HFFc6 (cell line): ENCODE data around the gene PAK4. TPM values are rescaled to one million over a fixed set of nuclear protein-coding genes. Genes with fewer than 3 reads are reported as not detected.

ENCODE experiments used
- DNase-seq: peaks from one replicate; pipeline ENCODE4 v3.0.0-alpha.2; 2018
- H3K27ac Mint-ChIP-seq: 2 replicates; pipeline ENCODE4 v1.8.0; 2020; ENCODE audit warnings: mild to moderate bottlenecking, mixed read lengths
- H3K27me3 Mint-ChIP-seq: 2 replicates; pipeline ENCODE4 v1.8.0; 2021; ENCODE audit warnings: mild to moderate bottlenecking, moderate library complexity, mixed read lengths; ENCODE audit not compliant: insufficient read depth
- H3K36me3 Mint-ChIP-seq: 2 replicates; pipeline ENCODE4 v1.8.0; 2021; ENCODE audit warnings: low read depth, mixed read lengths
- H3K4me1 Mint-ChIP-seq: 2 replicates; pipeline ENCODE4 v1.8.0; 2020; ENCODE audit warnings: low read depth, mixed read lengths
- H3K4me3 Mint-ChIP-seq: 2 replicates; pipeline ENCODE4 v1.8.0; 2020; ENCODE audit warnings: mild to moderate bottlenecking, moderate library complexity, mixed read lengths
- H3K9me3 Mint-ChIP-seq: 2 replicates; pipeline ENCODE4 v1.8.0; 2020; ENCODE audit warnings: mild to moderate bottlenecking, mixed read lengths
- CTCF ChIP-seq: fragments of 200-600 bp; sonication (generic); IDR thresholded peaks from 2 replicates; pipeline ENCODE4 v1.5.0; 2021; ENCODE audit warnings: antibody characterized with exemption, mild to moderate bottlenecking
- total RNA-seq, 6 experiments: library from RNA; stranded (reverse); fragmentation: NEBNext Ultra II Directional; extraction: Animal tissue kit (Norgen Biotek cat#: 25700); gene quantifications; 2 replicates in 1 of 6; 3 replicates in 5 of 6; pipeline ENCODE4 v1.2.3, GENCODE V29; 2021

Gene PAK4
- total RNA-seq, 6 experiments from 2014 or later = 35.4 to 40.4 (median 35.8) TPM

GRCh38 chr19:39150235-39150634 is 24.6 kb downstream of the PAK4 start:
- H3K36me3 Mint-ChIP-seq = peaks cover 13% of the 10 kb centered on the region
- H3K27ac Mint-ChIP-seq = no peak overlapping the region
- no peak for DNase-seq
- H3K9me3 Mint-ChIP-seq = no peaks in the 10 kb centered on the region
- no peak for TF ChIP-seq CTCF
- no peaks in the 10 kb centered on the region for H3K27me3 Mint-ChIP-seq
- H3K4me3 Mint-ChIP-seq = no peak overlapping the region
- H3K4me1 Mint-ChIP-seq = no peaks in the 10 kb centered on the region

GRCh38 chr19:39150807-39151600 is 25.4 kb downstream of the PAK4 start:
- H3K4me3 Mint-ChIP-seq = no peak overlapping the region

GRCh38 chr19:39152066-39152465 is 26.5 kb downstream of the PAK4 start:
- H3K36me3 Mint-ChIP-seq = peaks cover 13% of the 10 kb centered on the region
- H3K27ac Mint-ChIP-seq = no peak overlapping the region
- H3K27me3 Mint-ChIP-seq = no peaks in the 10 kb centered on the region
- no peak overlapping the region for H3K4me3 Mint-ChIP-seq
- DNase-seq = no peak
- TF ChIP-seq CTCF = no peak
- no peaks in the 10 kb centered on the region for H3K9me3 Mint-ChIP-seq
- H3K4me1 Mint-ChIP-seq = peaks cover 3% of the 10 kb centered on the region

More at GRCh38 chr19:39150807-39151600, 25.4 kb downstream of the PAK4 start:
- Mint-ChIP-seq H3K27me3 (no peaks in the 10 kb centered on the region), H3K9me3 (no peaks in the 10 kb centered on the region), H3K36me3 (peaks cover 13% of the 10 kb centered on the region), H3K4me1 (no peaks in the 10 kb centered on the region), H3K27ac (no peak overlapping the region)
- no peak for TF ChIP-seq CTCF
- DNase-seq = no peak

GRCh38 chr19:39154100-39154628 is 28.6 kb downstream of the PAK4 start:
- Mint-ChIP-seq H3K36me3 (peaks cover 7% of the 10 kb centered on the region; the same call in 1 of the 2 replicates), H3K4me1 (peaks cover 13% of the 10 kb centered on the region), H3K27ac (no peak overlapping the region), H3K9me3 (no peaks in the 10 kb centered on the region), H3K4me3 (no peak overlapping the region), H3K27me3 (no peaks in the 10 kb centered on the region)
- no peak for DNase-seq
- TF ChIP-seq CTCF = no peak

- TF ChIP-seq CTCF = no peak
- no peaks in the 10 kb centered on the region for H3K9me3 Mint-ChIP-seq
- no peak for DNase-seq
- H3K36me3 Mint-ChIP-seq = peaks cover 7% of the 10 kb centered on the region; the same call in 1 of the 2 replicates
- H3K4me1 Mint-ChIP-seq = peaks cover 13% of the 10 kb centered on the region
- H3K4me3 Mint-ChIP-seq = no peak overlapping the region
- no peak overlapping the region for H3K27ac Mint-ChIP-seq
- H3K27me3 Mint-ChIP-seq = no peaks in the 10 kb centered on the region
Measured at GRCh38 chr19:39154629-39155100, 29.1 kb downstream of the PAK4 start.
